Karpas-422 (cell line): ENCODE results near the gene CEMP1. TPM values are rescaled to one million over a fixed set of nuclear protein-coding genes. Genes with fewer than 3 reads are reported as not detected.
A peak's percentile ranks its signal among the peaks of the same experiment; 100 is the strongest.
"Not testable (repeated sequence)": the region's sequence is repeated elsewhere in the genome, so short reads cannot be mapped to it uniquely, and the experiment has no call there.

ENCODE experiments used
- DNase-seq: peaks from one replicate; pipeline ENCODE4 v3.0.0-alpha.2; 2015
- H2AFZ ChIP-seq: fragments of 200-600 bp; sonication (generic); 2 replicates; pipeline ENCODE4 v1.6.1; 2014; ENCODE audit warnings: antibody characterized with exemption, low read length, mixed read lengths
- H3K27ac ChIP-seq: fragments of 200-600 bp; sonication (generic); 2 replicates; pipeline ENCODE4 v1.5.1; 2014; ENCODE audit warnings: mild to moderate bottlenecking, low read length, moderate library complexity
- H3K27me3 ChIP-seq: fragments of 200-600 bp; sonication (generic); 2 replicates; pipeline ENCODE4 v1.6.1; 2014; ENCODE audit warnings: low read length, mixed read lengths
- H3K36me3 ChIP-seq: fragments of 200-600 bp; sonication (generic); 2 replicates; pipeline ENCODE4 v1.6.1; 2014; ENCODE audit warnings: low read length, mixed read lengths; ENCODE audit not compliant: insufficient read depth
- H3K4me1 ChIP-seq: fragments of 200-600 bp; sonication (generic); 2 replicates; pipeline ENCODE4 v1.6.1; 2014; ENCODE audit warnings: mild to moderate bottlenecking, low read length, mixed read lengths
- H3K4me2 ChIP-seq: fragments of 200-600 bp; sonication (generic); 2 replicates; pipeline ENCODE4 v1.6.1; 2014; ENCODE audit warnings: low read length, low read depth, mild to moderate bottlenecking; ENCODE audit not compliant: poor library complexity, severe bottlenecking
- H3K4me3 ChIP-seq: fragments of 200-600 bp; sonication (generic); 2 replicates; pipeline ENCODE4 v1.5.1; 2014; ENCODE audit warnings: mild to moderate bottlenecking, antibody characterized with exemption, low read length, mixed read lengths
- H3K79me2 ChIP-seq: fragments of 200-600 bp; sonication (generic); 2 replicates; pipeline ENCODE4 v1.6.1; 2014; ENCODE audit warnings: mild to moderate bottlenecking, low read length, mixed read lengths
- H3K9ac ChIP-seq: fragments of 200-600 bp; sonication (generic); 2 replicates; pipeline ENCODE4 v1.6.0; 2014; ENCODE audit warnings: low read length
- H3K9me2 ChIP-seq: fragments of 200-600 bp; sonication (generic), shearing (Covaris generic); replicated peaks from 2 replicates; pipeline ENCODE4 v1.6.0; 2014; ENCODE audit warnings: mild to moderate bottlenecking, low read length, moderate library complexity; ENCODE audit not compliant: insufficient read depth
- H3K9me3 ChIP-seq: fragments of 300-700, 200-600 bp; sonication (generic); 2 replicates; pipeline ENCODE4 v1.6.1; 2014; ENCODE audit warnings: low read length, mixed read lengths
- H4K20me1 ChIP-seq: fragments of 200-600 bp; sonication (generic); 2 replicates; pipeline ENCODE4 v1.6.1; 2014; ENCODE audit warnings: mild to moderate bottlenecking, antibody characterized with exemption, low read length, low read depth; ENCODE audit not compliant: insufficient read depth
- total RNA-seq: library from RNA; depleted of rRNA; stranded (reverse); fragments of >200 nt; shearing (Covaris generic); gene quantifications from 2 replicates; pipeline ENCODE4 v1.2.3, GENCODE V29; 2014; ENCODE audit warnings: low replicate concordance

The CEMP1 gene
- total RNA-seq, 1 experiment from 2014 or later = not detected

- peak; percentile 79 for DNase-seq
- not testable (repeated sequence) for H4K20me1 ChIP-seq
These were observed 9.7 kb upstream of the CEMP1 start for GRCh38 chr16:2540912-2541311.

GRCh38 chr16:2539845-2540458 is 8.7 kb upstream of the CEMP1 start:
- H3K79me2 ChIP-seq = peaks cover 45% of the 10 kb centered on the region
- peak; percentile 72 for DNase-seq
- H3K9me2 ChIP-seq, H3K9me3 ChIP-seq, H4K20me1 ChIP-seq, H3K27me3 ChIP-seq, H3K36me3 ChIP-seq, H2AFZ ChIP-seq: not testable (repeated sequence)
- peak overlapping the region; percentile 69; the same call in 1 of the 2 replicates for H3K4me3 ChIP-seq
- peaks cover 37% of the 10 kb centered on the region for H3K4me1 ChIP-seq
- H3K4me2 ChIP-seq = peak overlapping the region; percentile 82
- 0 out of 2 replicates have a peak overlapping the region, but pooled peaks have one; percentile 61 for H3K9ac ChIP-seq
- H3K27ac ChIP-seq = peak overlapping the region; percentile 80

More at GRCh38 chr16:2540912-2541311, 9.7 kb upstream of the CEMP1 start:
- H3K9me3 ChIP-seq, H3K9me2 ChIP-seq, H3K36me3 ChIP-seq, H2AFZ ChIP-seq, H3K27me3 ChIP-seq: not testable (repeated sequence)
- Histone ChIP-seq H3K79me2 (peaks cover 54% of the 10 kb centered on the region), H3K27ac (peak overlapping the region; percentile 80), H3K9ac (peak overlapping the region; percentile 61), H3K4me2 (peak overlapping the region; percentile 82), H3K4me1 (peaks cover 46% of the 10 kb centered on the region), H3K4me3 (peak overlapping the region; percentile 38; the same call in 1 of the 2 replicates)

- not testable (repeated sequence) for H3K27ac ChIP-seq
- H3K4me3 ChIP-seq = peak overlapping the region; percentile 69
- peak overlapping the region; percentile 72; the same call in 1 of the 2 replicates for H3K9ac ChIP-seq
These were observed 8.1 kb upstream of the CEMP1 start for GRCh38 chr16:2539192-2539844.

DNA sequence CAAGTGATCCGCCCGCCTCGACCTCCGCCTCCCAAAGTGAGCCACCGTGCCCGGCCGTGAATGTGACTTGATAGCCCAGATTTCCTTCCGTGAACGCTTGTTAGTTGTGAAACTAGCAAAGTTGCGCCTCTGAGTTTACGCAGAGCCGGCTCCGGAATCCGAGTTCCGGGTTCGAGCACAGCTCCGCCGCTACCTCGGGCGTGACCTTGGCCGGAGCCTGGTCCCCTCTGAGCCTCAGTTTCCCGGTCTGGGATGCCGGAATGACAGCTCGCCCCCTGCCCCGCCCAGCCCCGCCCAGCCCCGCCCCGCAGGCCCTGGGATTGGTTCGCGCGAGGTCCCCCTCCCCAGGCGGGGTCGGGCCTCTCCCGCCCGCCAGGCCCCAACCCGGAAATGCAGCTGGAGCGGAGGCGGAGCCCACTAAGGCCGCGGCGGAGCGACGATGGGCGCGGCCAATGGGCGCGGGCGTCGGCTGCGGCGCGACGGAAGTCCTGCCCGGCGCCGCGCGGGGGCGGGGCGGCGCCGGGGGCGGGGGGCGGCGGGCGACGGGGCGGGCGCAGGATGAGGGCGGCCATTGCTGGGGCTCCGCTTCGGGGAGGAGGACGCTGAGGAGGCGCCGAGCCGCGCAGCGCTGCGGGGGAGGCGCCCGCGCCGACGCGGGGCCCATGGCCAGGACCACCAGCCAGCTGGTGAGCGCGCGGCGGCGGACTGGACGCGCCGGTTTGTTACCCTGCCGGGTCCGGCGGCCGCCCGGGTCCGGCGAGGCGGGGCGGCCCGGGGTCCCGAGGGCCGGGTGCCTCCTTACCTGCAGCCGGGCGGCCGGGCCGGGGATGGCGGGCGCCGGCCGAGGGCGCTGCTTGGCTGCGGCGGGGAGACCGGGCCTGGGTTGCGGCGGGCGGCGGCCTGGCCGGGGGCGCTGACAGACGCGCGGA is 6.5 kb upstream of the CEMP1 start, which contains the start of gene PDPK1:
Gene PDPK1 (plus strand): TSS at position 571 of the 929 bp plus-strand sequence. CDS start 92 bp downstream, at position 663.
- no peaks in the 10 kb centered on the region for H3K9me2 ChIP-seq
- peak within 1 kb of the TSS; percentile 75 for H3K9ac ChIP-seq
- H3K9me3 ChIP-seq = no peaks in the 10 kb centered on the region
- peak; percentile 99 for DNase-seq
- H3K27me3 ChIP-seq = no peaks in the 10 kb centered on the region
- H3K4me1 ChIP-seq = peaks cover 39% of the 10 kb centered on the region
- peak within 1 kb of the TSS; percentile 94 for H3K4me2 ChIP-seq
- H3K36me3 ChIP-seq = no peaks in the 10 kb centered on the region
- peak within 1 kb of the TSS; percentile 75 for H3K4me3 ChIP-seq
- H2AFZ ChIP-seq = peak within 1 kb of the TSS; percentile 95; the same call in 1 of the 2 replicates
- no peaks in the 10 kb centered on the region for H4K20me1 ChIP-seq
- H3K27ac ChIP-seq = peak within 1 kb of the TSS; percentile 26; the same call in 1 of the 2 replicates
- peaks cover 34% of the 10 kb centered on the region for H3K79me2 ChIP-seq

More at GRCh38 chr16:2539192-2539844, 8.1 kb upstream of the CEMP1 start:
- not testable (repeated sequence) for H3K27me3 ChIP-seq, H2AFZ ChIP-seq, H3K9me3 ChIP-seq, DNase-seq, H3K36me3 ChIP-seq, H4K20me1 ChIP-seq, H3K9me2 ChIP-seq
- Histone ChIP-seq H3K4me1 (peaks cover 36% of the 10 kb centered on the region), H3K4me2 (peak overlapping the region; percentile 82), H3K79me2 (peaks cover 39% of the 10 kb centered on the region)

DNA sequence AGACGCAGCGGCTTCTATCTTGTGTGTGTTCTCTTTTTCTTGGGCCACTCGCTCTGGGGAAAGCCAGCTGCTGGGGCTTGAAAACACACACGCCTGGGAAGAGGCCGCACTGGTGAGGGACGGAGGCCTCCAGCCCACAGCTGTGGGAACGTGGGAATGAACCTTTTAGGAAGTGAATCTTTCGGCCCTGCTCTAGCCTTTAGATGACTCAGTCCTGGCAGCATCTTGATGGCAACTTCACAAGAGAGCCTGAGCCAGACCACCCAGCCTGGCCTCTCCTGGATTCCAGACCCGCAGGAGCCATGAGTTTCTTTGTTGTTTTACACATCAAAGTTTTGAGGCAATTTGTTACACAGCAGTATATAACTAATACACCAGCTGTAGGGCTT is 4.4 kb upstream of the CEMP1 start:
- Histone ChIP-seq H3K9ac (no peak overlapping the region), H3K79me2 (peaks cover 21% of the 10 kb centered on the region), H3K9me3 (no peaks in the 10 kb centered on the region), H3K4me2 (no peak overlapping the region), H3K4me1 (peaks cover 47% of the 10 kb centered on the region), H3K9me2 (no peaks in the 10 kb centered on the region), H4K20me1 (no peaks in the 10 kb centered on the region), H3K36me3 (no peaks in the 10 kb centered on the region), H3K27ac (no peak overlapping the region), H3K4me3 (no peak overlapping the region), H2AFZ (no peak overlapping the region), H3K27me3 (no peaks in the 10 kb centered on the region)
- no peak for DNase-seq

- DNase-seq, H3K79me2 ChIP-seq, H3K27me3 ChIP-seq, H3K27ac ChIP-seq, H3K4me2 ChIP-seq, H2AFZ ChIP-seq, H3K9me2 ChIP-seq, H3K36me3 ChIP-seq, H3K9ac ChIP-seq, H3K4me3 ChIP-seq, H4K20me1 ChIP-seq, H3K9me3 ChIP-seq: not testable (repeated sequence)
- peaks cover 34% of the 10 kb centered on the region for H3K4me1 ChIP-seq
These were observed 3.1 kb upstream of the CEMP1 start for GRCh38 chr16:2534335-2534734.

- Histone ChIP-seq H3K4me2 (no peak overlapping the region), H3K4me3 (no peak overlapping the region), H2AFZ (no peak overlapping the region), H3K9me3 (no peaks in the 10 kb centered on the region), H3K27ac (no peak overlapping the region), H3K79me2 (peaks cover 5% of the 10 kb centered on the region), H3K27me3 (no peaks in the 10 kb centered on the region), H3K36me3 (no peaks in the 10 kb centered on the region), H3K9ac (no peak overlapping the region), H4K20me1 (no peaks in the 10 kb centered on the region), H3K9me2 (no peaks in the 10 kb centered on the region), H3K4me1 (peaks cover 30% of the 10 kb centered on the region)
- DNase-seq = no peak
These were observed 2.7 kb upstream of the CEMP1 start for GRCh38 chr16:2533912-2534311.
